GM21619 (cell line): ENCODE data around the gene PTPRM.

ENCODE experiments used
- ATAC-seq: cut with Tn5 transposase; IDR thresholded peaks from one replicate; pipeline ENCODE4 v1.9.1; 2021; ENCODE audit not compliant: unreplicated experiment

The PTPRM gene

GRCh38 chr18:7598167-7599047, 31.3 kb downstream of the PTPRM start:
- no peak for ATAC-seq

GRCh38 chr18:7600036-7600435, 32.9 kb downstream of the PTPRM start:
- no peak for ATAC-seq

- no peak for ATAC-seq
Observed at GRCh38 chr18:7600528-7601245, 33.6 kb downstream of the PTPRM start.

- no peak for ATAC-seq
Observed at GRCh38 chr18:7601246-7601615, 34.1 kb downstream of the PTPRM start.

GRCh38 chr18:7601936-7602335, 34.8 kb downstream of the PTPRM start:
- no peak for ATAC-seq

- ATAC-seq, result no peak
Observed at GRCh38 chr18:7603259-7604000, 36.3 kb downstream of the PTPRM start.

GRCh38 chr18:7604361-7604760, 37.2 kb downstream of the PTPRM start:
- ATAC-seq, result no peak

- no peak for ATAC-seq
Observed at GRCh38 chr18:7605705-7606104, 38.6 kb downstream of the PTPRM start.

GRCh38 chr18:7607540-7608173, 40.5 kb downstream of the PTPRM start:
- no peak for ATAC-seq

GRCh38 chr18:7608174-7608550, 41.0 kb downstream of the PTPRM start:
- ATAC-seq, result no peak

GRCh38 chr18:7608781-7609201, 41.7 kb downstream of the PTPRM start:
- ATAC-seq, result no peak

GRCh38 chr18:7609617-7610016, 42.5 kb downstream of the PTPRM start:
- no peak for ATAC-seq

- ATAC-seq, result no peak
Observed at GRCh38 chr18:7614042-7614441, 46.9 kb downstream of the PTPRM start.

GRCh38 chr18:7615840-7616239, 48.7 kb downstream of the PTPRM start:
- no peak for ATAC-seq

- no peak for ATAC-seq
Observed at GRCh38 chr18:7616661-7617060, 49.5 kb downstream of the PTPRM start.

GRCh38 chr18:7617738-7618422, 50.8 kb downstream of the PTPRM start:
- no peak for ATAC-seq

- ATAC-seq, result no peak
Observed at GRCh38 chr18:7618891-7619442, 51.9 kb downstream of the PTPRM start.

- no peak for ATAC-seq
Observed at GRCh38 chr18:7619676-7620075, 52.6 kb downstream of the PTPRM start.

GRCh38 chr18:7622721-7623120, 55.6 kb downstream of the PTPRM start:
- no peak for ATAC-seq

GRCh38 chr18:7623681-7624080, 56.6 kb downstream of the PTPRM start:
- ATAC-seq, result no peak
